MCF 10A (cell line): ENCODE measurements around the gene LSG1. TPM values are rescaled to one million over a fixed set of nuclear protein-coding genes. Genes with fewer than 3 reads are reported as not detected.

ENCODE experiments used
- BruUV-seq: library from RNA; stranded (reverse); fragments of 400-500 nt; replicated peaks from 2 replicates; lab custom pipeline; 2021; lab: Mats Ljungman, UMichigan
- CTCF ChIA-PET: fragments of 300-600 bp; sonication (Branson Sonifier 250); formaldehyde crosslinking; extraction: SDS; loops from one replicate; lab custom pipeline; 2021; ENCODE audit warnings: antibody characterized with exemption, inconsistent platforms; lab: Yijun Ruan, JAX
- POLR2A ChIA-PET: fragments of 300-600, 350-650 bp; sonication (Branson Sonifier 250); formaldehyde crosslinking; extraction: SDS; loops from one replicate; lab custom pipeline; 2020; ENCODE audit warnings: antibody characterized with exemption, inconsistent platforms; lab: Yijun Ruan, JAX
- DNase-seq: peaks from one replicate; pipeline ENCODE4 v3.0.0-alpha.2; 2018; ENCODE audit not compliant: unreplicated experiment
- H3K27ac Mint-ChIP-seq: one replicate; pipeline ENCODE4 v1.8.0; 2022; ENCODE audit warnings: mild to moderate bottlenecking, low read depth, mixed read lengths; ENCODE audit not compliant: unreplicated experiment
- H3K27me3 Mint-ChIP-seq: one replicate; pipeline ENCODE4 v1.8.0; 2022; ENCODE audit warnings: mixed read lengths; ENCODE audit not compliant: insufficient read depth, unreplicated experiment
- H3K36me3 Mint-ChIP-seq: one replicate; pipeline ENCODE4 v1.8.0; 2022; ENCODE audit warnings: mild to moderate bottlenecking, moderate library complexity, mixed read lengths; ENCODE audit not compliant: insufficient read depth, unreplicated experiment
- H3K4me1 Mint-ChIP-seq: one replicate; pipeline ENCODE4 v1.8.0; 2022; ENCODE audit warnings: mixed read lengths; ENCODE audit not compliant: insufficient read depth, unreplicated experiment
- H3K4me3 Mint-ChIP-seq: one replicate; pipeline ENCODE4 v1.8.0; 2022; ENCODE audit warnings: mild to moderate bottlenecking, moderate library complexity, mixed read lengths; ENCODE audit not compliant: unreplicated experiment
- H3K9me3 Mint-ChIP-seq: one replicate; pipeline ENCODE4 v1.8.0; 2022; ENCODE audit warnings: mixed read lengths; ENCODE audit not compliant: unreplicated experiment
- CTCF ChIP-seq: fragments of 200-600 bp; IDR thresholded peaks from one replicate; pipeline ENCODE4 v1.8.0; 2022; ENCODE audit warnings: antibody characterized with exemption, mild to moderate bottlenecking; ENCODE audit not compliant: unreplicated experiment
- intact Hi-C: fragments of 100-400 bp; cut with micrococcal nuclease; formaldehyde crosslinking; loops from 2 replicates; pipeline ENCODE4 v1.14.1; 2022
- total RNA-seq: library from RNA; stranded (reverse); gene quantifications from 2 replicates; pipeline ENCODE4 v1.2.3, GENCODE V29; 2022

Gene LSG1
- total RNA-seq, 1 experiment from 2014 or later = 35.1 TPM

GRCh38 chr3:194602669-194603171 is 69.3 kb downstream of the LSG1 start:
- ChIA-PET CTCF (interaction anchor here (0.8 to 1.0 kb wide), 2 partner anchors 9 to 19 kb away, joined by 3 to 4 read pairs; no protein-coding TSS in a partner anchor), POLR2A (no interaction called here)
- Mint-ChIP-seq H3K27me3 (no peaks in the 10 kb centered on the region), H3K4me3 (no peak overlapping the region), H3K9me3 (no peaks in the 10 kb centered on the region), H3K27ac (no peak overlapping the region), H3K4me1 (no peaks in the 10 kb centered on the region), H3K36me3 (peaks cover 12% of the 10 kb centered on the region)
- no TSS peak for BruUV-seq
- intact Hi-C loops = no loop called here
- no peak for DNase-seq
- no peak for TF ChIP-seq CTCF

- DNase-seq = peak; percentile 78
- Mint-ChIP-seq H3K4me1 (no peaks in the 10 kb centered on the region), H3K4me3 (no peak overlapping the region), H3K36me3 (peaks cover 12% of the 10 kb centered on the region), H3K27me3 (no peaks in the 10 kb centered on the region), H3K9me3 (no peaks in the 10 kb centered on the region), H3K27ac (no peak overlapping the region)
- ChIA-PET CTCF (no interaction called here), POLR2A (no interaction called here)
- TF ChIP-seq CTCF = no peak
- no TSS peak for BruUV-seq
- intact Hi-C loops = no loop called here
Measured at GRCh38 chr3:194598771-194599557, 73.0 kb downstream of the LSG1 start.

GRCh38 chr3:194596906-194597305 is 75.1 kb downstream of the LSG1 start:
- no peak overlapping the region for H3K27ac Mint-ChIP-seq
- H3K36me3 Mint-ChIP-seq = peaks cover 12% of the 10 kb centered on the region
- no peak overlapping the region for H3K4me3 Mint-ChIP-seq
- intact Hi-C loops = no loop called here
- ChIA-PET CTCF (interaction anchor here (0.7 to 6.6 kb wide), 3 partner anchors 12 to 155 kb away, joined by 3 to 160 read pairs (median 5); no protein-coding TSS in a partner anchor), POLR2A (interaction anchor here (4.7 kb wide), 1 partner anchor 126 kb away, joined by 46 read pairs; no protein-coding TSS in a partner anchor)
- TF ChIP-seq CTCF = no peak
- H3K27me3 Mint-ChIP-seq = no peaks in the 10 kb centered on the region
- no peaks in the 10 kb centered on the region for H3K9me3 Mint-ChIP-seq
- H3K4me1 Mint-ChIP-seq = peaks cover 7% of the 10 kb centered on the region
- DNase-seq = no peak
- BruUV-seq = no TSS peak
